ENCODE results near the gene SWT1. TPM values are rescaled to one million over a fixed set of nuclear protein-coding genes. Genes with fewer than 3 reads are reported as not detected.
"Not testable (repeated sequence)": the region's sequence is repeated elsewhere in the genome, so short reads cannot be mapped to it uniquely, and the experiment has no call there.

Gene SWT1
- total and polyA plus RNA-seq, 7 donors = 1.7 to 6.1 (median 3.6) TPM

- intact Hi-C loops (cut with DNase I) = not testable (repeated sequence)
Measured at GRCh38 chr1:185257116-185257949, 100.4 kb downstream of the SWT1 start.

GRCh38 chr1:185257950-185258208, 100.9 kb downstream of the SWT1 start:
- H3K9me3 ChIP-seq = no peaks in the 10 kb centered on the region
- no peaks in the 10 kb centered on the region for H3K36me3 ChIP-seq (ENCODE audit: insufficient read depth in 1 of 2, low read depth in 1 of 2)
- ATAC-seq (no peak), DNase-seq (no peak)
- intact Hi-C loops (cut with DNase I) = no loop called here
- 91 to 96% (median 95%) methylated on average over 2 of the region's 2 CpGs for WGBS, 3 donors
- H3K27ac ChIP-seq = no peak overlapping the region
- no peak overlapping the region for H3K4me3 ChIP-seq
- no peaks in the 10 kb centered on the region for H3K27me3 ChIP-seq (ENCODE audit: insufficient read depth in 3 of 3, low read length in 2 of 3)
- peaks cover 7% of the 10 kb centered on the region for H3K4me1 ChIP-seq
- no peak for TF ChIP-seq CTCF (IDR thresholded peaks at IDR 0.05)

More at GRCh38 chr1:185257116-185257949, 100.4 kb downstream of the SWT1 start:
- not testable (repeated sequence) for H3K4me1 ChIP-seq; H3K27ac ChIP-seq; H3K9me3 ChIP-seq; H3K27me3 ChIP-seq (ENCODE audit: insufficient read depth in 3 of 3, low read length in 2 of 3); DNase-seq; ATAC-seq; H3K4me3 ChIP-seq; H3K36me3 ChIP-seq (ENCODE audit: insufficient read depth in 1 of 2, low read depth in 1 of 2)
- WGBS, 3 donors = 91 to 93% (median 93%) methylated on average over 6 to 13 of the region's 32 CpGs

- peaks cover 7% of the 10 kb centered on the region for H3K4me1 ChIP-seq
- H3K27me3 ChIP-seq (ENCODE audit: insufficient read depth in 3 of 3, low read length in 2 of 3) = no peaks in the 10 kb centered on the region
- no peak overlapping the region for H3K27ac ChIP-seq
- ATAC-seq = no peak
- TF ChIP-seq CTCF (IDR thresholded peaks at IDR 0.05) = no peak
- no peak for DNase-seq
- H3K9me3 ChIP-seq = no peaks in the 10 kb centered on the region
- 90 to 97% (median 92%) methylated on average over 1 of the region's 1 CpG for WGBS, 3 donors
- H3K4me3 ChIP-seq = no peak overlapping the region
- intact Hi-C loops (cut with DNase I) = no loop called here
- no peaks in the 10 kb centered on the region for H3K36me3 ChIP-seq (ENCODE audit: insufficient read depth in 1 of 2, low read depth in 1 of 2)
Measured at GRCh38 chr1:185258676-185259075, 101.7 kb downstream of the SWT1 start.

- TF ChIP-seq CTCF (IDR thresholded peaks at IDR 0.05) = no peak
- H3K9me3 ChIP-seq = no peaks in the 10 kb centered on the region
- no peak overlapping the region for H3K4me3 ChIP-seq
- DNase-seq = no peak
- no peak for ATAC-seq
- H3K36me3 ChIP-seq (ENCODE audit: insufficient read depth in 1 of 2, low read depth in 1 of 2) = no peaks in the 10 kb centered on the region
- WGBS, 3 donors = 87 to 88% (median 87%) methylated on average over 1 of the region's 1 CpG
- H3K27ac ChIP-seq = no peak overlapping the region
- no peaks in the 10 kb centered on the region for H3K27me3 ChIP-seq (ENCODE audit: insufficient read depth in 3 of 3, low read length in 2 of 3)
- intact Hi-C loops (cut with DNase I) = no loop called here
- H3K4me1 ChIP-seq = peaks cover 7% of the 10 kb centered on the region
Measured at GRCh38 chr1:185260611-185261010, 103.6 kb downstream of the SWT1 start.

GRCh38 chr1:185262151-185262550, 105.2 kb downstream of the SWT1 start:
- no peak for TF ChIP-seq CTCF (IDR thresholded peaks at IDR 0.05)
- H3K9me3 ChIP-seq = no peaks in the 10 kb centered on the region
- intact Hi-C loops (cut with DNase I) = no loop called here
- no peak overlapping the region for H3K4me3 ChIP-seq
- H3K27ac ChIP-seq = no peak overlapping the region
- peaks cover 7% of the 10 kb centered on the region for H3K4me1 ChIP-seq
- 96 to 100% (median 100%) methylated on average over 1 of the region's 1 CpG for WGBS, 3 donors
- no peaks in the 10 kb centered on the region for H3K36me3 ChIP-seq (ENCODE audit: insufficient read depth in 1 of 2, low read depth in 1 of 2)
- DNase-seq (no peak), ATAC-seq (no peak)
- H3K27me3 ChIP-seq (ENCODE audit: insufficient read depth in 3 of 3, low read length in 2 of 3) = no peaks in the 10 kb centered on the region
